SK-N-SH (cell line): ENCODE measurements around the gene ITIH5. TPM values are rescaled to one million over a fixed set of nuclear protein-coding genes. Genes with fewer than 3 reads are reported as not detected.

Source experiments
- CTCF ChIA-PET: fragments of 300-600, 350-600 bp; formaldehyde crosslinking; extraction: SDS; loops from one replicate; lab custom pipeline; 2021; lab: Yijun Ruan, JAX
- POLR2A ChIA-PET: fragments of 350-600 bp; sonication (Branson Sonifier 250); formaldehyde crosslinking; extraction: SDS; loops from one replicate; lab custom pipeline; 2020; ENCODE audit warnings: antibody characterized with exemption, inconsistent platforms; lab: Yijun Ruan, JAX
- DNase-seq: peaks from one replicate; pipeline ENCODE4 v3.0.0; 2012
- H2AFZ ChIP-seq: fragments of 200-600 bp; sonication (generic); 2 replicates; pipeline ENCODE4 v1.8.1; 2016; ENCODE audit warnings: antibody characterized with exemption, mild to moderate bottlenecking, low read depth
- H3F3A ChIP-seq: fragments of 200-600 bp; sonication (generic); replicated peaks from 2 replicates; pipeline ENCODE3; 2016; ENCODE audit warnings: antibody characterized with exemption, mild to moderate bottlenecking; ENCODE audit not compliant: insufficient read depth
- H3K27ac ChIP-seq, 2 experiments: fragments of 200-500 bp in 1 of 2; fragments of 200-600 bp in 1 of 2; sonication (Bioruptor generic) in 1 of 2; sonication (generic), shearing (Covaris generic) in 1 of 2; 2 replicates each; pipeline versions ENCODE4 v1.5.1 to v1.6.1; 2014 to 2016; ENCODE audit warnings: low read depth in 2 of 2, inconsistent platforms in 1 of 2, low read length in 1 of 2, mild to moderate bottlenecking in 1 of 2, mixed read lengths in 1 of 2
- H3K27me3 ChIP-seq: fragments of 200-600 bp; sonication (generic), shearing (Covaris generic); 2 replicates; pipeline ENCODE4 v1.6.1; 2016; ENCODE audit warnings: mixed run types; ENCODE audit not compliant: insufficient read depth
- H3K36me3 ChIP-seq, 2 experiments: fragments of 200-500 bp in 1 of 2; fragments of 200-600 bp in 1 of 2; sonication (Bioruptor generic) in 1 of 2; sonication (generic) in 1 of 2; replicated peaks in 1 of 2; 2 replicates each; pipeline versions ENCODE3 to v1.5.1; 2014 to 2016; ENCODE audit warnings: low read length in 1 of 2, mild to moderate bottlenecking in 1 of 2; ENCODE audit not compliant: insufficient read depth in 2 of 2, control insufficient read depth in 1 of 2
- H3K4me1 ChIP-seq, 2 experiments: fragments of 200-500 bp in 1 of 2; fragments of 200-600 bp in 1 of 2; sonication (Bioruptor generic) in 1 of 2; sonication (generic), shearing (Covaris generic) in 1 of 2; 2 replicates each; pipeline versions ENCODE4 v1.5.1 to v1.6.1; 2014 to 2016; ENCODE audit warnings: low read depth in 1 of 2, low read length in 1 of 2, mixed run types in 1 of 2; ENCODE audit not compliant: insufficient read depth in 2 of 2, control insufficient read depth in 1 of 2
- H3K4me2 ChIP-seq: fragments of 200-600 bp; sonication (generic), shearing (Covaris generic); 2 replicates; pipeline ENCODE4 v1.6.1; 2017; ENCODE audit warnings: mixed run types
- H3K4me3 ChIP-seq, 2 experiments: fragments of 200-500 bp in 1 of 2; fragments of 200-600 bp in 1 of 2; sonication (Bioruptor generic) in 1 of 2; sonication (generic), shearing (Covaris generic) in 1 of 2; 2 replicates each; pipeline versions ENCODE4 v1.5.1 to v1.8.1; 2014 to 2016; ENCODE audit warnings: low read depth in 2 of 2, inconsistent platforms in 1 of 2, low read length in 1 of 2, mild to moderate bottlenecking in 1 of 2, mixed read lengths in 1 of 2, moderate library complexity in 1 of 2
- H3K79me2 ChIP-seq: fragments of 200-600 bp; sonication (generic); 2 replicates; pipeline ENCODE4 v1.8.1; 2017; ENCODE audit warnings: mild to moderate bottlenecking; ENCODE audit not compliant: insufficient read depth
- H3K9ac ChIP-seq: fragments of 200-600 bp; sonication (generic); 2 replicates; pipeline ENCODE4 v1.6.1; 2017; ENCODE audit warnings: mixed run types
- H3K9me2 ChIP-seq: fragments of 200-600 bp; sonication (generic); 2 replicates; pipeline ENCODE4 v1.6.1; 2017; ENCODE audit warnings: mixed run types
- H3K9me3 ChIP-seq: fragments of 200-600 bp; sonication (generic); 2 replicates; pipeline ENCODE4 v1.6.1; 2017; ENCODE audit warnings: mixed run types, mild to moderate bottlenecking, moderate library complexity
- H4K20me1 ChIP-seq: fragments of 200-600 bp; sonication (generic); 2 replicates; pipeline ENCODE4 v1.6.1; 2017; ENCODE audit warnings: mild to moderate bottlenecking, mixed run types; ENCODE audit not compliant: insufficient read depth
- CHD2 ChIP-seq: fragments of 150-350 bp; IDR thresholded peaks from 2 replicates; pipeline ENCODE4 v1.6.1; 2018; ENCODE audit warnings: low read length; ENCODE audit not compliant: partially characterized antibody
- CTCF ChIP-seq: fragments of 200-600 bp; sonication (generic); IDR thresholded peaks from 2 replicates; pipeline ENCODE4 v1.6.1; 2017; ENCODE audit warnings: antibody characterized with exemption, mild to moderate bottlenecking, moderate library complexity
- FOXM1 ChIP-seq: IDR thresholded peaks from 2 replicates; pipeline ENCODE4 v1.4.0; 2012; ENCODE audit warnings: low read depth, mild to moderate bottlenecking
- GABPA ChIP-seq: IDR thresholded peaks from 2 replicates; pipeline ENCODE4 v1.4.0; 2012; ENCODE audit warnings: low read depth, mild to moderate bottlenecking
- GATA2 ChIP-seq: sonication (generic); formaldehyde crosslinking; IDR thresholded peaks from 2 replicates; pipeline ENCODE4 v1.5.0; 2020; ENCODE audit warnings: mild to moderate bottlenecking, missing genetic modification reagents
- JUND ChIP-seq: IDR thresholded peaks from 2 replicates; pipeline ENCODE4 v1.4.0; 2012
- MXI1 ChIP-seq: IDR thresholded peaks from 2 replicates; pipeline ENCODE4 v1.6.1; 2012; ENCODE audit warnings: mild to moderate bottlenecking, low read depth, low read length, improper control_type of control experiment
- POLR2AphosphoS5 ChIP-seq: IDR thresholded peaks from 2 replicates; pipeline ENCODE4 v1.6.1; 2012; ENCODE audit warnings: low read depth, low read length
- RCOR1 ChIP-seq: fragments of 150-350 bp; IDR thresholded peaks from 2 replicates; pipeline ENCODE4 v1.6.1; 2017; ENCODE audit warnings: antibody characterized with exemption, low read length
- REST ChIP-seq: IDR thresholded peaks from 2 replicates; pipeline ENCODE4 v1.6.1; 2012; ENCODE audit warnings: mild to moderate bottlenecking, low read depth, low read length, moderate library complexity
- RFX5 ChIP-seq: IDR thresholded peaks from 2 replicates; pipeline ENCODE4 v1.6.1; 2012; ENCODE audit warnings: mild to moderate bottlenecking, improper control_type of control experiment, low read length
- SIN3A ChIP-seq: IDR thresholded peaks from 2 replicates; pipeline ENCODE4 v1.6.1; 2012; ENCODE audit warnings: low read depth, mild to moderate bottlenecking, low read length, moderate library complexity, borderline replicate concordance
- SMC3 ChIP-seq: IDR thresholded peaks from 2 replicates; pipeline ENCODE4 v1.6.1; 2012; ENCODE audit warnings: low read depth, low read length, improper control_type of control experiment
- TCF12 ChIP-seq: IDR thresholded peaks from 2 replicates; pipeline ENCODE4 v1.4.0; 2012
- TEAD4 ChIP-seq: IDR thresholded peaks from 2 replicates; pipeline ENCODE4 v1.4.0; 2012; ENCODE audit warnings: mild to moderate bottlenecking, borderline replicate concordance; ENCODE audit not compliant: insufficient read depth
- WGBS: methylation state at CpG from one replicate; pipeline ENCODE4 v1.1.6; 2017; ENCODE audit warnings: low lambda C conversion rate; 5-methylcytosine and 5-hydroxymethylcytosine counted together
- polyA plus RNA-seq, 3 experiments: library from polyadenylated mRNA; depleted of rRNA; stranded (reverse); fragments of >200 nt; gene quantifications; 2 replicates each; pipeline ENCODE4 v1.2.3, GENCODE V29; 2012
- TF ChIP-seq, protein P1 (sequence below): IDR thresholded peaks from 2 replicates; pipeline ENCODE4 v1.4.0; 2012; ENCODE audit warnings: low read depth, borderline replicate concordance
- TF ChIP-seq, protein P2 (sequence below): IDR thresholded peaks from 2 replicates; pipeline ENCODE4 v1.4.0; 2012; ENCODE audit warnings: low read depth

Gene ITIH5
- polyA plus RNA-seq, 1 of the 3 experiments (the other 2 are of a cell fraction) = 0.07 TPM

DNA sequence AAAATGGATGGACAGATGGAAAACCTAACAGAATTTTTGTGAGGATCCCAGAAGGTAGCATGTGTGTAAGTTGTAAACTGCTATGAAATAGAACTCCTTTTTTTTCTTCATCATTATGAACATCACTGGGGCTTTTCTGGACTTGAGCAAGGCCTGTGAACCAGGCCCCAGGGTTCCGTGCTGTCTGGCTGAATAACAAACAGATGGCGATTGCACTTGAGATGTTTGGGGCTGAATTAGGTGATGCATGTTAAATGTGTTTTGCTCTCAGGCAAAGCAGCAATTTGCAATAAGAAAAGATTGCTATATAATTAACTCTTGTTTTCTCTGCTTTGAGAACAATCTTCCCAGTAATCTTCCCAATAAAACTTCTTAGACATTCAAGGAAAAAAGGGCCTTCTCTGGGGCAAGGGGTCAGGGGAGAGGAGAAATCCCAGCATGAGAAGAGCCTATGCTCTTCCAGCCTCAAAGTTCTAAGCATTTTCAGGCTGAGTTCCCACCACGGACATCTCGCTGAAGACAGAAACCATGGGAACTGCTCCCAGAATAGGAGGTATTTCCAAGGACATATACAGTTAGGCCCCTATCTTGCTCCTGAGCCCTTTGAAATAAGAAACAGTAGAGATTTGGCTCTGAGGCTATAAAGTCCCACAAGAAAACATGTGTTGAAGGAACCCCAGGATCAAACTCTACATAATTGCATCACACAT is 98.7 kb downstream of the ITIH5 start:
- Histone ChIP-seq H3K27ac (no peak overlapping the region), H3K9me3 (no peaks in the 10 kb centered on the region), H4K20me1 (no peaks in the 10 kb centered on the region), H3K27me3 (no peaks in the 10 kb centered on the region), H3K4me3 (no peak overlapping the region), H2AFZ (no peak overlapping the region), H3K9ac (no peak overlapping the region), H3F3A (no peaks in the 10 kb centered on the region), H3K36me3 (no peaks in the 10 kb centered on the region), H3K79me2 (no peaks in the 10 kb centered on the region), H3K4me2 (no peak overlapping the region), H3K9me2 (no peaks in the 10 kb centered on the region), H3K4me1 (no peaks in the 10 kb centered on the region)
- DNase-seq = no peak
- POLR2A ChIA-PET = no interaction called here
- CTCF ChIA-PET = no interaction called here
- WGBS = 42% methylated on average over 4 of the region's 4 CpGs
- TF ChIP-seq POLR2AphosphoS5 (no peak), GABPA (no peak), MXI1 (no peak), CHD2 (no peak), RFX5 (no peak), TEAD4 (no peak), GATA2 (CRISPR knock-in tag) (no peak), FOXM1 (no peak), REST (no peak), JUND (no peak)
- TF ChIP-seq, protein P1, sequence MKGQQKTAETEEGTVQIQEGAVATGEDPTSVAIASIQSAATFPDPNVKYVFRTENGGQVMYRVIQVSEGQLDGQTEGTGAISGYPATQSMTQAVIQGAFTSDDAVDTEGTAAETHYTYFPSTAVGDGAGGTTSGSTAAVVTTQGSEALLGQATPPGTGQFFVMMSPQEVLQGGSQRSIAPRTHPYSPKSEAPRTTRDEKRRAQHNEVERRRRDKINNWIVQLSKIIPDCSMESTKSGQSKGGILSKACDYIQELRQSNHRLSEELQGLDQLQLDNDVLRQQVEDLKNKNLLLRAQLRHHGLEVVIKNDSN = no peak
- TF ChIP-seq, protein P2, sequence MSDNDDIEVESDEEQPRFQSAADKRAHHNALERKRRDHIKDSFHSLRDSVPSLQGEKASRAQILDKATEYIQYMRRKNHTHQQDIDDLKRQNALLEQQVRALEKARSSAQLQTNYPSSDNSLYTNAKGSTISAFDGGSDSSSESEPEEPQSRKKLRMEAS = no peak

DNA sequence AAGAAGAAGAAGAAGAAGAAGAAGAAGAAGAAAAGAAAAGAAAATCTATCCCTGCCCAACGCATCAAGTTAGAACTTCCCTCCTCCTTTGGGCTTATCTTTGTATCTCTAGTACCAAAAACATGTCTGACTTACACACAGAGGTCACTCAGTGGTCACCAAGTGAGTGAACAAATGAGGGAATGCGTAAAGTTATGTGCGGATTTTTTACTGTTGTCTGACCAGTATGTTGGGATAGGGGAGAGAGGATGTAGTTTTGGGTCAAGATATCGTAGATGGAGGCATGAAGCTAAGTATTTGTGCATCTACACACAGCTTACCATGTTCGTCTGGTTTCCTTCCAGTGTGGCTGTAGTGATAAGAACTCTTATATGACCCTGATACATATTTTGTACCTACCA is 99.9 kb downstream of the ITIH5 start:
- no peak for TF ChIP-seq CTCF
- TF ChIP-seq MXI1 = no peak
- TF ChIP-seq SMC3 = no peak
- TF ChIP-seq REST = no peak
- no peak for TF ChIP-seq SIN3A
- TF ChIP-seq TCF12 = no peak
- TF ChIP-seq RCOR1 = no peak
- Histone ChIP-seq H3K4me2 (no peak overlapping the region), H3K4me3 (no peak overlapping the region), H3F3A (no peaks in the 10 kb centered on the region), H3K9me3 (no peaks in the 10 kb centered on the region), H3K9ac (no peak overlapping the region), H3K4me1 (no peaks in the 10 kb centered on the region), H2AFZ (no peak overlapping the region), H3K27ac (no peak overlapping the region), H3K79me2 (no peaks in the 10 kb centered on the region), H3K27me3 (no peaks in the 10 kb centered on the region), H3K36me3 (no peaks in the 10 kb centered on the region), H3K9me2 (no peaks in the 10 kb centered on the region), H4K20me1 (no peaks in the 10 kb centered on the region)
- POLR2A ChIA-PET = no interaction called here
- 58% methylated on average over 5 of the region's 5 CpGs for WGBS
- CTCF ChIA-PET = no interaction called here
- DNase-seq = no peak
